CD4-positive, CD25-positive, alpha-beta regulatory T cell (primary cell): ENCODE measurements around the gene TMEM150B. TPM values are rescaled to one million over a fixed set of nuclear protein-coding genes. Genes with fewer than 3 reads are reported as not detected.

Experiments used
- ATAC-seq, 2 donors: fragments of 150-1000 bp; cut with Tn5 transposase; one replicate each; pipeline ENCODE4 v1.10.0; 2021; ENCODE audit warnings: low read depth in 2 of 2, moderate number of reproducible peaks in 2 of 2, moderate library complexity in 1 of 2
- DNase-seq, 3 donors: peaks; one replicate each; pipeline versions ENCODE4 v3.0.0 to v3.0.0-alpha.2; 2012 to 2022; ENCODE audit warnings: mixed read lengths in 1 of 3
- H3K27ac ChIP-seq: one replicate; pipeline ENCODE4 v1.7.0; 2013; ENCODE audit warnings: mild to moderate bottlenecking, low read length; ENCODE audit not compliant: insufficient read depth, poor library complexity, severe bottlenecking
- H3K27me3 ChIP-seq: one replicate; pipeline ENCODE4 v1.7.0; 2013; ENCODE audit warnings: low read length; ENCODE audit not compliant: control insufficient read depth, insufficient read depth
- H3K36me3 ChIP-seq: one replicate; pipeline ENCODE4 v1.7.0; 2013; ENCODE audit warnings: mild to moderate bottlenecking, low read length, moderate library complexity; ENCODE audit not compliant: control insufficient read depth, insufficient read depth
- H3K4me1 ChIP-seq: 2 replicates; pipeline ENCODE4 v1.7.0; 2013; ENCODE audit warnings: mild to moderate bottlenecking, low read length; ENCODE audit not compliant: insufficient read depth, control insufficient read depth, poor library complexity, severe bottlenecking
- H3K4me3 ChIP-seq: one replicate; pipeline ENCODE4 v1.7.0; 2013; ENCODE audit warnings: low read depth, mild to moderate bottlenecking, low read length, moderate library complexity
- H3K9me3 ChIP-seq, 2 experiments: 1 replicate in 1 of 2; 2 replicates in 1 of 2; pipeline ENCODE4 v1.7.0; 2013; ENCODE audit warnings: low read length in 2 of 2, mild to moderate bottlenecking in 1 of 2, moderate library complexity in 1 of 2; ENCODE audit not compliant: control insufficient read depth in 2 of 2
- H3K27ac Mint-ChIP-seq, 3 donors: one replicate each; pipeline ENCODE4 v1.8.0; 2020 to 2022; ENCODE audit warnings: mild to moderate bottlenecking in 3 of 3, mixed read lengths in 3 of 3, moderate library complexity in 2 of 3
- H3K27me3 Mint-ChIP-seq: one replicate; pipeline ENCODE4 v1.8.0; 2022; ENCODE audit warnings: mild to moderate bottlenecking, mixed read lengths
- H3K36me3 Mint-ChIP-seq: one replicate; pipeline ENCODE4 v1.8.0; 2020; ENCODE audit warnings: mixed read lengths
- H3K4me1 Mint-ChIP-seq, 4 donors: one replicate each; pipeline ENCODE4 v1.8.0; 2020 to 2022; ENCODE audit warnings: mixed read lengths in 4 of 4, mild to moderate bottlenecking in 1 of 4
- H3K4me3 Mint-ChIP-seq, 4 donors: one replicate each; pipeline ENCODE4 v1.8.0; 2020 to 2022; ENCODE audit warnings: mild to moderate bottlenecking in 4 of 4, mixed read lengths in 4 of 4, moderate library complexity in 3 of 4
- H3K9me3 Mint-ChIP-seq, 7 donors: one replicate each; pipeline ENCODE4 v1.8.0; 2020 to 2022; ENCODE audit warnings: mixed read lengths in 7 of 7, mild to moderate bottlenecking in 3 of 7, moderate library complexity in 2 of 7
- polyA plus RNA-seq, 4 donors: library from polyadenylated mRNA; unstranded; fragments of 300-500 nt; fragmentation: Illumina TruSeq; gene quantifications; one replicate each; pipeline ENCODE4 v1.2.3, GENCODE V29; 2021
- total RNA-seq: library from RNA; stranded (reverse); gene quantifications from one replicate; pipeline ENCODE4 v1.2.3, GENCODE V29; 2022

The TMEM150B gene
- total and polyA plus RNA-seq, 5 donors from 2014 or later, result 2.1 TPM; not detected in 4

DNA sequence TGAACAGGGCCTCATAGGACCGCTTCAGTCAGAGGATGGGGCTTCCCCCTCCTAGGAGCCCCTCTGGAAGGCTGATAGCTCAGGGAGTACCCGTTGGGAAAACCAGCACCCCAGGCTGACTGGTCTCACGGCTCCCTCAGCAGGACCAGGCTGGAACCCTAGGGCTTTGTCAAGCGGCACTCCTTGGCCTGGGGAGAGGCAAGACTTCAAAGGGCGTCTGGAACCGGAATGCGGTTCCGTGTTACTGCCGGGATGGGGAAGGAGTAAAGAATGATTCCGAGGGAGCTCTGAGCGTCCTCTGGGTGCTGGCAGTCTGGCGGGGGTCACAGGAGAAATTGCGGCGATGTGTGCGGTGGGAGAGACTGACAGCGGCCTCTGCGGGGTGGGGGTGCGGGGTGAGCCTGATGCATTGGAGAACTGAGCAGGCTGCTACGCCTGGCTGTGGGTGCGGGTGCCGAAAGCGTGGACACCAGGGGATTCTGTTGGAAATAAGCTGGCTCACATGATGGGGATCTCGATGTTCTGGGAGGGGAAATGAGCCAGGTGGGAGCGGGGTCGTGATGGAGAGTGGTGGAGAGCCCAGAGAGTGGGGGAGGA lies 27.5 kb upstream of the TMEM150B start:
- Histone ChIP-seq H3K27ac (no peak overlapping the region), H3K27me3 (peaks cover 18% of the 10 kb centered on the region), H3K4me3 (no peak overlapping the region), H3K36me3 (no peaks in the 10 kb centered on the region), H3K4me1 (peaks cover 20% of the 10 kb centered on the region), H3K9me3 (no peaks in the 10 kb centered on the region)
- ATAC-seq, result no peak
- Mint-ChIP-seq H3K9me3 (peaks cover 0 to 4% (median 0%) of the 10 kb centered on the region in 7 donors), H3K36me3 (no peaks in the 10 kb centered on the region), H3K4me1 (peaks cover 0 to 29% (median 13%) of the 10 kb centered on the region in 4 donors), H3K27me3 (peaks cover 60% of the 10 kb centered on the region), H3K27ac (no peak overlapping the region), H3K4me3 (peak overlapping the region; percentile 61 to 74 (median 68))
- DNase-seq, result no peak

DNA sequence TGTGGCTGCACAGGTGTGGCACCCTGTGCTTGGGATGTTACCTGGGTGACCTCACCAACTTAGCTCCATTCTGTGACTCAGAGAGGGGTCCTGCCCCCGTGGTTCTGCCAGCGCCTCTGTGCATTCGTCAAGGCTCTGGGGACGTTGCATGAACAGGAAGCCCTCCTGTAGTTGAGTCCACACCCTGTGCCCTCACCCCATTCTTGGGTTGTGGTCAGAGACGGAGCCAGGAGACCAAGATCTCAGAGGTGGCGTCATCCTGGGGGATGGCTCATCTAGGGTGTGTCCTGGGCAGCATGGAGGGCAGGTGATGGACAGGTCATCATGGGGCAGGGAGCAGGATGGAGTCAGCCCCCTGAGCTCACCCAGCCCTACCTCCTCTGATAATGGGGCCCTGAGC lies 26.9 kb upstream of the TMEM150B start:
- Mint-ChIP-seq H3K4me1 (peaks cover 0 to 29% (median 13%) of the 10 kb centered on the region in 4 donors), H3K27ac (no peak overlapping the region), H3K4me3 (peak overlapping the region in 3 of 4 donors; percentile 41 to 96 (median 74)), H3K36me3 (no peaks in the 10 kb centered on the region), H3K27me3 (peaks cover 56% of the 10 kb centered on the region), H3K9me3 (peaks cover 0 to 4% (median 0%) of the 10 kb centered on the region in 7 donors)
- H3K4me1 ChIP-seq, result peaks cover 20% of the 10 kb centered on the region
- peaks cover 18% of the 10 kb centered on the region for H3K27me3 ChIP-seq
- DNase-seq (no peak), ATAC-seq (no peak)
- H3K4me3 ChIP-seq, result no peak overlapping the region
- H3K9me3 ChIP-seq, result no peaks in the 10 kb centered on the region
- H3K27ac ChIP-seq, result no peak overlapping the region
- no peaks in the 10 kb centered on the region for H3K36me3 ChIP-seq

DNA sequence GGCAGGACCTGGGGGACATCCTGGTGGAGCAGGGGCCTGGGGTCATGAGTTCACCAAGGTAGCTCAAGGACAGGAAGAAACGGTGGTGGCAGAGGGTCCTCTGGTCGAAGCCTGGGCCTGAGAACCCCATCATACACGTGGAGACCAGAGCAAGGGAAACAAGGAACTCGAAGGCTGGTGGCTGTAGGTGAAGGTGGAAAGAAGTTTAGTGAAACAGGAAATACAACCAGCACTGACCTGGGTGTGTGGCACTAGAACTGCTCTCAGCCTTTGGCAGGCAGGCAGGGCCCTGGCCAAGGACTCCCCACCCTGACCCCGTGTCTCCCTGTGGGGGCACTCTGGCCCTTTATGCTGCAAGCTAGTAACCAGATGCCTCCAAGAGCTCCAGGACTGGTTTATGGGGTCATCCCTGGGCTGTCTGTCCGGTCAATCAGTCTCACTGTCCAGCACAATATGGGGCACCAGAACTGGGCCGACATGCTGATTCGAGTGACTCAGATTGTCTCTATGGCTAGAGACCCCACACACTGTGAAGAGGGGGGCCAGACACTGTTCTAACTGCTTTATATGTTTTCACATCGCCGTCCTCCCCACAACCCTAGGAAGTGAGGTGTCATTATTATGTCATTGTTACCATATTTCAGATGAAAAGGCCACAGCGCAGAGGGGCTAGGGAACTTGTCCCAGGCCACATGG lies 25.6 kb upstream of the TMEM150B start:
- H3K9me3 ChIP-seq, result no peaks in the 10 kb centered on the region
- peaks cover 20% of the 10 kb centered on the region for H3K4me1 ChIP-seq
- Mint-ChIP-seq H3K4me3 (peak overlapping the region in 2 of 4 donors; percentile 74 to 96), H3K36me3 (no peaks in the 10 kb centered on the region), H3K27ac (no peak overlapping the region), H3K27me3 (peaks cover 44% of the 10 kb centered on the region), H3K4me1 (peaks cover 0 to 29% (median 13%) of the 10 kb centered on the region in 4 donors), H3K9me3 (peaks cover 0 to 4% (median 0%) of the 10 kb centered on the region in 7 donors)
- no peak for ATAC-seq
- H3K27me3 ChIP-seq, result peaks cover 18% of the 10 kb centered on the region
- H3K4me3 ChIP-seq, result no peak overlapping the region
- no peak overlapping the region for H3K27ac ChIP-seq
- DNase-seq, result no peak
- H3K36me3 ChIP-seq, result no peaks in the 10 kb centered on the region

DNA sequence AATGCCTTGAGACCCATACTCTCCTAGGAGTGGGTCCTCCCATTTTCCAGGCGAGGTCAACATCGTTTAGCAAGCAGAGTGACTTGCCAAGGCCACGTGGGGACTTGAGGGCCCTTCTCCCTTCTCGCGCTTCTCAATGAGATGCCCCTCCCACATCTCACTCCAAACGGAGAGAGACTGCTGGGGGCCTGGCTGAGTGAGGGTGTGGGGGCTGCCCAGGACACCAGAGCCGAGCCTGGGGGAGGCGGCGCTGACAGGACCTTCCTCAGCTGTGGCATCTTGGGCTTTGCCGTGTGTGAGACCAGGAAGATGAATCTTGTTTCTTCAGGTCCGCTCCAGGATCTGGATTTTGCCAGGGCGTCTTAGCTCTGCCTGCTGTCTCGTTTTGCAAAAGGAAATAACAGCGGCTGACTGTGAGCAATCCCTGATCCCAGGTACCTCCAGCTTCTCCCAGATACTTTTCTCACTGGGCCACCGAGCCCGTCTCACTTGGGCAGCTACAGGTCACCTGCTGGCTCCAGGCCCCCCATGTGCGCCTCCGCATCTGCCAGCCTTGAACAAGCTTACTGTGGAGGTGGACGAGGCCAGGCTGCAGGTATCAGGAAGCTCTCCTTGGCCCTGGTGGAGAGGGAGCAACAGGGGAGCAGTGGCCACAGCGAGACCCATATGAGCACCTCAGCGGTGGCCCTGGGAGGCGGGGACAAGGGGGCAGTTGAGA lies 23.3 kb upstream of the TMEM150B start:
- no peak for DNase-seq
- H3K27ac ChIP-seq, result no peak overlapping the region
- ATAC-seq, result no peak

DNA sequence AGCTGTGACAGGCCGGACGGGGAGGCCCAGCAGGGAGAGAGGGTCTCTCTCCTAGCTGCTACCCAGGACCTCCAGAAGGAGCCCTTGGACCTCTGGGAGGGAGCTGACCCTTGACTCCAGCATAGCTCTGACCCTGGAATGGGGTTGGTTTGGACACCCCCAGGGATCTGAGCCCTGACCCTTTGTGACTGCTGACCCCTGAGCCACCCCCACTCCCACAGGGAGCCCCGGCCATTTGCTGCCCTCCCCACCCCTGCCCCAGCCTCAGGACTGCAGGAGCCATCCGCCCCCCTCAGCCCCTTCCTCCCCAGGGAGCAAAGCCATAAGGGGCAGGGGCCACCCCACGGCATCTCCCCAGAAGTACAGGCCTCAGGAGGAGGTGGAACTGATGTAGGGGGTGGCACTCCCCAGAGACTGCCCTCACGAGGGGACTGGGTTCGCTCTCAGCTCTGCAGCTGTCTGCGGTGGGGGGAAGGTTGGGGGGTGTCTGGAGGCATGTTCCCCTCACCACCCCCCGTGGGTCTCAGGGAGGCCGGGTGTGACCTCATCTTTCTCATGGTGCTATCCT lies 22.4 kb upstream of the TMEM150B start:
- H3K27me3 Mint-ChIP-seq, result peaks cover 27% of the 10 kb centered on the region
- H3K4me3 Mint-ChIP-seq, result no peak overlapping the region
- no peak for DNase-seq
- Histone ChIP-seq H3K4me1 (no peaks in the 10 kb centered on the region), H3K9me3 (no peaks in the 10 kb centered on the region), H3K27me3 (peaks cover 7% of the 10 kb centered on the region), H3K27ac (no peak overlapping the region), H3K4me3 (no peak overlapping the region), H3K36me3 (no peaks in the 10 kb centered on the region)
- H3K27ac Mint-ChIP-seq, result no peak overlapping the region
- H3K9me3 Mint-ChIP-seq, result peaks cover 0 to 4% (median 0%) of the 10 kb centered on the region in 7 donors
- no peak for ATAC-seq
- peaks cover 0 to 13% (median 6%) of the 10 kb centered on the region in 4 donors for H3K4me1 Mint-ChIP-seq
- peaks cover 11% of the 10 kb centered on the region for H3K36me3 Mint-ChIP-seq

More for the DNA sequence above, 23.3 kb upstream of the TMEM150B start:
- Mint-ChIP-seq H3K4me3 (peak overlapping the region in 1 of 4 donors; percentile 58), H3K27me3 (peaks cover 36% of the 10 kb centered on the region), H3K9me3 (peaks cover 0 to 4% (median 0%) of the 10 kb centered on the region in 7 donors), H3K27ac (no peak overlapping the region), H3K4me1 (peaks cover 0 to 23% (median 11%) of the 10 kb centered on the region in 4 donors), H3K36me3 (peaks cover 7% of the 10 kb centered on the region)
- Histone ChIP-seq H3K27me3 (peaks cover 14% of the 10 kb centered on the region), H3K9me3 (no peaks in the 10 kb centered on the region), H3K4me3 (no peak overlapping the region), H3K36me3 (no peaks in the 10 kb centered on the region), H3K4me1 (peaks cover 7% of the 10 kb centered on the region)

DNA sequence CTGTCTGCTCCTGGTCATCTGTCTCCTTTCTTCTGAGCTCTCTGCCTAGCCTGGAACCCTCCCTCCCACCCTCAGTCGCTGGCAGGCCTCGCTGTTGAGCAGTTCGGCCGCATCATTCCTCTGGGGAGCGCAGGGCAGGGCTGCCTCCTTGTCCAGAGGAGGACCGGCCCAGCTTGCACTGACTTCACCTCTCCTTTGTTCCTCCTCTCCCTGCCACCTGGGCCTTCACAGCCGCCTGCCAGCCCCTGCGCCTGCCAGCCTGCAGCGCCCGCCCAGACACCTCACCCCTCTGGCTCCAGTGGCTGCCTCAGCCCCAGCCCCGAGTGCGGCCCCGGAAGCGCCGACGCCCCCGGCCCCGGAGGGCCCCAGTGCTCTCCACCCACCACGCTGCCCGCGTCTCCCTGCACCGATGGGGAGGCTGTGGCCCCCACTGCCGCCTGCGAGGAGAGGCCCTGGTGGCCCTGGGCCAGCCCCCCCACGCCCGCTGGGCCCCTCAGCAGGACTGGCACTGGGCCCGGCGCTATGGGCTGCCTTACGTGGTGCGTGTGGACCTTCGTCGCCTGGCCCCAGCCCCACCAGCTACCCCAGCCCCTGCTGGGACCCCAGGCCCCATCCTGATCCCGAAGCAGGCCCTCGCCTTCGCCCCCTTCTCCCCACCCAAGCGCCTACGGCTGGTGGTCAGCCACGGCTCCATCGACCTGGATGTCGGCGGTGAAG lies 21.7 kb upstream of the TMEM150B start:
- peaks cover 21% of the 10 kb centered on the region for H3K27me3 Mint-ChIP-seq
- H3K27me3 ChIP-seq, result peaks cover 2% of the 10 kb centered on the region
- H3K36me3 Mint-ChIP-seq, result peaks cover 11% of the 10 kb centered on the region
- no peak overlapping the region for H3K4me3 ChIP-seq
- H3K9me3 ChIP-seq, result no peaks in the 10 kb centered on the region
- DNase-seq (no peak), ATAC-seq (no peak)
- H3K27ac ChIP-seq, result no peak overlapping the region
- H3K4me1 ChIP-seq, result no peaks in the 10 kb centered on the region
- H3K9me3 Mint-ChIP-seq, result peaks cover 0 to 4% (median 0%) of the 10 kb centered on the region in 7 donors
- no peak overlapping the region for H3K4me3 Mint-ChIP-seq
- peaks cover 0 to 7% (median 4%) of the 10 kb centered on the region in 4 donors for H3K4me1 Mint-ChIP-seq
- H3K36me3 ChIP-seq, result no peaks in the 10 kb centered on the region
- no peak overlapping the region for H3K27ac Mint-ChIP-seq
